Astrocyte (in vitro differentiated cells and primary cell): ENCODE data around the gene RBL2.

Experiments used
- EZH2 ChIP-seq: IDR thresholded peaks from 2 replicates; pipeline ENCODE4 v1.6.1; 2012; ENCODE audit warnings: mild to moderate bottlenecking, low read length, inconsistent platforms; ENCODE audit not compliant: insufficient read depth
- TF ChIP-seq, protein P1 (sequence below): IDR thresholded peaks from 2 replicates; pipeline ENCODE4 v1.5.1; 2011; ENCODE audit warnings: low read depth, mild to moderate bottlenecking, inconsistent platforms, low read length, moderate library complexity; ENCODE audit not compliant: insufficient read depth

- TF ChIP-seq, protein P1, sequence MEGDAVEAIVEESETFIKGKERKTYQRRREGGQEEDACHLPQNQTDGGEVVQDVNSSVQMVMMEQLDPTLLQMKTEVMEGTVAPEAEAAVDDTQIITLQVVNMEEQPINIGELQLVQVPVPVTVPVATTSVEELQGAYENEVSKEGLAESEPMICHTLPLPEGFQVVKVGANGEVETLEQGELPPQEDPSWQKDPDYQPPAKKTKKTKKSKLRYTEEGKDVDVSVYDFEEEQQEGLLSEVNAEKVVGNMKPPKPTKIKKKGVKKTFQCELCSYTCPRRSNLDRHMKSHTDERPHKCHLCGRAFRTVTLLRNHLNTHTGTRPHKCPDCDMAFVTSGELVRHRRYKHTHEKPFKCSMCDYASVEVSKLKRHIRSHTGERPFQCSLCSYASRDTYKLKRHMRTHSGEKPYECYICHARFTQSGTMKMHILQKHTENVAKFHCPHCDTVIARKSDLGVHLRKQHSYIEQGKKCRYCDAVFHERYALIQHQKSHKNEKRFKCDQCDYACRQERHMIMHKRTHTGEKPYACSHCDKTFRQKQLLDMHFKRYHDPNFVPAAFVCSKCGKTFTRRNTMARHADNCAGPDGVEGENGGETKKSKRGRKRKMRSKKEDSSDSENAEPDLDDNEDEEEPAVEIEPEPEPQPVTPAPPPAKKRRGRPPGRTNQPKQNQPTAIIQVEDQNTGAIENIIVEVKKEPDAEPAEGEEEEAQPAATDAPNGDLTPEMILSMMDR: no peak
- TF ChIP-seq EZH2: no peak
Measured at GRCh38 chr16:53519417-53520091, 85.3 kb downstream of the RBL2 start.
